GM12878 (cell line): Measurements from ENCODE around the gene CHRDL2. TPM values are rescaled to one million over a fixed set of nuclear protein-coding genes. Genes with fewer than 3 reads are reported as not detected.
A peak's percentile ranks its signal among the peaks of the same experiment; 100 is the strongest.

Experiments used
- ATAC-seq: fragments of 200-7000 bp; cut with Tn5 transposase; 3 replicates; pipeline ENCODE4 v1.9.1; 2020; ENCODE audit warnings: mild to moderate bottlenecking, moderate library complexity
- BruUV-seq: library from RNA; stranded (reverse); fragments of 400-500 nt; replicated peaks from 2 replicates; lab custom pipeline; 2021; lab: Mats Ljungman, UMichigan
- CTCF ChIA-PET: fragments of 300-600 bp; sonication (Branson Sonifier 250); formaldehyde crosslinking; extraction: SDS; loops from one replicate; lab custom pipeline; 2021; ENCODE audit warnings: inconsistent platforms; lab: Yijun Ruan, JAX
- POLR2A ChIA-PET: fragments of 350-600 bp; formaldehyde crosslinking; extraction: SDS; loops from one replicate; lab custom pipeline; 2021; ENCODE audit warnings: inconsistent platforms; lab: Charles Lee
- RAD21 ChIA-PET: fragments of 300-600 bp; sonication (Branson Sonifier 250); formaldehyde crosslinking; loops from one replicate; lab custom pipeline; 2023; ENCODE audit warnings: antibody characterized with exemption; ENCODE audit not compliant: unreplicated experiment; lab: Charles Lee
- SMC1A ChIA-PET: fragments of 300-600 bp; sonication (Branson Sonifier 250); formaldehyde crosslinking; loops from one replicate; lab custom pipeline; 2023; ENCODE audit not compliant: unreplicated experiment, uncharacterized antibody; lab: Charles Lee
- DNase-seq: peaks from one replicate; pipeline ENCODE4 v3.0.0-alpha.2; 2011; ENCODE audit warnings: low read depth, low spot score
- FAIRE-seq: peaks from 3 replicates; lab custom pipeline; 2011; peaks lifted over from hg19 to GRCh38; lab: Jason Lieb, UNC
- H2AFZ ChIP-seq: 2 replicates; pipeline ENCODE4 v1.6.0; 2011; ENCODE audit warnings: low read depth, low read length, control low read depth; ENCODE audit not compliant: control insufficient read depth
- H3K27ac ChIP-seq: 2 replicates; pipeline ENCODE4 v1.5.1; 2011; ENCODE audit warnings: control low read depth; ENCODE audit not compliant: control insufficient read depth, insufficient read depth
- H3K27me3 ChIP-seq, 2 experiments: replicated peaks in 1 of 2; 2 replicates each; pipeline versions ENCODE4 v1.6.0 to v1.6.1; 2011; ENCODE audit warnings: low read length in 1 of 2; ENCODE audit not compliant: control insufficient read depth in 2 of 2, insufficient read depth in 2 of 2
- H3K36me3 ChIP-seq, 2 experiments: 2 replicates each; pipeline ENCODE4 v1.5.1; 2011; ENCODE audit warnings: low read length in 1 of 2; ENCODE audit not compliant: control insufficient read depth in 2 of 2, insufficient read depth in 2 of 2
- H3K4me1 ChIP-seq: 2 replicates; pipeline ENCODE4 v1.6.1; 2011; ENCODE audit warnings: mild to moderate bottlenecking, low read length, moderate library complexity, mixed read lengths; ENCODE audit not compliant: control insufficient read depth, insufficient read depth
- H3K4me2 ChIP-seq: 2 replicates; pipeline ENCODE4 v1.6.0; 2011; ENCODE audit warnings: control low read depth; ENCODE audit not compliant: control insufficient read depth, insufficient read depth
- H3K4me3 ChIP-seq: fragments of 200-600 bp; sonication (generic); 2 replicates; pipeline ENCODE4 v1.5.1; 2016
- H3K79me2 ChIP-seq: 2 replicates; pipeline ENCODE4 v1.6.0; 2011; ENCODE audit warnings: low read length; ENCODE audit not compliant: control insufficient read depth, insufficient read depth
- H3K9ac ChIP-seq: 2 replicates; pipeline ENCODE4 v1.8.0; 2011; ENCODE audit warnings: low read length, control low read depth, mixed read lengths; ENCODE audit not compliant: control insufficient read depth, insufficient read depth
- H3K9me3 ChIP-seq: replicated peaks from 3 replicates; pipeline ENCODE4 v1.5.1; 2011; ENCODE audit warnings: mild to moderate bottlenecking, low read length; ENCODE audit not compliant: control insufficient read depth, insufficient read depth
- H4K20me1 ChIP-seq: 2 replicates; pipeline ENCODE4 v1.6.0; 2011; ENCODE audit not compliant: control insufficient read depth, insufficient read depth
- CBX3 ChIP-seq: fragments of 200-600 bp; sonication (generic); IDR thresholded peaks from 2 replicates; pipeline ENCODE4 v1.6.1; 2016; ENCODE audit warnings: low read depth, borderline replicate concordance
- E2F8 ChIP-seq: fragments of 450-650 bp; IDR thresholded peaks from 2 replicates; pipeline ENCODE4 v1.6.1; 2018; ENCODE audit warnings: mild to moderate bottlenecking, low read depth, moderate library complexity; ENCODE audit not compliant: partially characterized antibody
- EP300 ChIP-seq, 2 experiments: fragments of 150-350 bp in 1 of 2; IDR thresholded peaks; 2 replicates each; pipeline ENCODE4 v1.6.1; 2011 to 2012; ENCODE audit warnings: low read depth in 2 of 2, low read length in 2 of 2, borderline replicate concordance in 1 of 2, improper control_type of control experiment in 1 of 2, inconsistent platforms in 1 of 2; ENCODE audit not compliant: control insufficient read depth in 1 of 2
- HDAC6 ChIP-seq: fragments of 200-600 bp; sonication (generic); IDR thresholded peaks from one replicate; pipeline ENCODE4 v1.8.0; 2017; ENCODE audit warnings: antibody characterized with exemption; ENCODE audit not compliant: unreplicated experiment
- IRF3 ChIP-seq: fragments of 450-650 bp; IDR thresholded peaks from 2 replicates; pipeline ENCODE4 v1.6.1; 2014; ENCODE audit warnings: mild to moderate bottlenecking
- MEF2A ChIP-seq: IDR thresholded peaks from 2 replicates; pipeline ENCODE4 v1.6.1; 2011; ENCODE audit warnings: low read depth, mild to moderate bottlenecking, low read length, moderate library complexity; ENCODE audit not compliant: insufficient read depth
- MTA2 ChIP-seq: fragments of 450-650 bp; IDR thresholded peaks from 2 replicates; pipeline ENCODE4 v1.6.1; 2016; ENCODE audit warnings: low read depth, mild to moderate bottlenecking, moderate library complexity
- MYB ChIP-seq: fragments of 150-350 bp; IDR thresholded peaks from 2 replicates; pipeline ENCODE4 v1.6.1; 2014; ENCODE audit warnings: mild to moderate bottlenecking, low read depth, low read length, borderline replicate concordance
- POLR2A ChIP-seq: IDR thresholded peaks from 2 replicates; pipeline ENCODE4 v1.6.1; 2011; ENCODE audit warnings: low read depth, mild to moderate bottlenecking, low read length
- POLR2AphosphoS5 ChIP-seq: IDR thresholded peaks from 2 replicates; pipeline ENCODE4 v1.6.1; 2011; ENCODE audit warnings: mild to moderate bottlenecking, low read length, inconsistent platforms
- RUNX3 ChIP-seq: IDR thresholded peaks from 2 replicates; pipeline ENCODE4 v1.6.1; 2012; ENCODE audit warnings: low read length, inconsistent platforms
- SMC3 ChIP-seq: IDR thresholded peaks from 2 replicates; pipeline ENCODE4 v1.6.1; 2011; ENCODE audit warnings: low read length, improper control_type of control experiment, borderline replicate concordance
- ZBTB33 ChIP-seq: fragments of 450-650 bp; IDR thresholded peaks from 2 replicates; pipeline ENCODE4 v1.6.1; 2017; ENCODE audit warnings: mild to moderate bottlenecking
- WGBS: methylation state at CpG from one replicate; pipeline ENCODE4 v1.1.6; 2016; ENCODE audit warnings: low lambda C conversion rate; ENCODE audit not compliant: insufficient replicate concordance, insufficient coverage; ENCODE audit errors: missing lambda C conversion rate; 5-methylcytosine and 5-hydroxymethylcytosine counted together
- in situ Hi-C: fragments of 300-500 bp; cut with MboI; formaldehyde crosslinking; loops from 9 replicates; pipeline ENCODE4 v1.14.3; 2018; ENCODE audit warnings: mixed read lengths
- intact Hi-C: fragments of 100-400 bp; cut with micrococcal nuclease; formaldehyde crosslinking; loops from one replicate; pipeline ENCODE4 v1.14.2; 2022; ENCODE audit not compliant: unreplicated experiment
- polyA plus RNA-seq, 11 experiments: library from polyadenylated mRNA; depleted of rRNA in 4 of 11; unstranded in 6 of 11; stranded (reverse) in 5 of 11; fragments of >200 nt; fragmentation: Nextera tagmentation in 4 of 11; fragmentation: Illumina TruSeq in 1 of 11; extraction: Ambion mirVana in 4 of 11; extraction: Trizol in 1 of 11; gene quantifications; 1 replicate in 1 of 11; 2 replicates in 10 of 11; pipeline versions ENCODE4 v1.2.1 to v1.2.3, GENCODE V29; 2011 to 2016; ENCODE audit warnings: inconsistent platforms in 2 of 11, missing spikeins in 2 of 11, low read depth in 1 of 11
- total RNA-seq, 4 experiments: library from RNA; depleted of rRNA in 3 of 4; stranded (reverse); fragments of >200 nt in 3 of 4; fragmentation: Illumina TruSeq in 1 of 4; extraction: Trizol in 1 of 4; gene quantifications; 2 replicates each; pipeline versions ENCODE4 v1.2.1 to v1.2.3, GENCODE V29; 2013 to 2021

Gene CHRDL2
- total and polyA plus RNA-seq, 10 of the 15 experiments (the other 5 are each of a cell fraction or from before 2014, with no cell fraction given) = not detected

DNA sequence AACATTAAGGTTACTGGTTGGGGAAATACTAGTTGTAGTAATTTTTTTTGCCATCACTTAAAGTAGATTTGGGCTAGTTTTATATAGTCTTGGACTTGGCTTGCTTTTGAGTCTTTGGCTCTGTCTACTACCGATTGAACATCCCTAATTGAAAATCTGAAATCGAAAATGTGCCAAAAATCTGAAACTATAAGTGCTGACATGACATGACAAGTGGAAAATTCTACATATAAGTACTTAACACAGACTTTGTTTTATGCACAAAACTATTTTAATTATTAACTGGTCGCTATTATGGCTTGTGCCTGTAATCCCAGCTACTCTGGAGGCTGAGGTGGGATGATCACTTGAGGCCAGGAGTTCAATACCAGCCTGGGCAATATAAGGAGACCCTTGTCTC is 39.9 kb upstream of the CHRDL2 start:
- FAIRE-seq = no peak
- CTCF ChIA-PET = interaction anchor here (0.8 to 1.5 kb wide), 2 partner anchors 10 to 69 kb away, joined by 3 to 4 read pairs; no protein-coding TSS in a partner anchor

More for the DNA sequence above, 39.9 kb upstream of the CHRDL2 start:
- no peaks in the 10 kb centered on the region for H3K36me3 ChIP-seq
- H3K27ac ChIP-seq = no peak overlapping the region
- no peak for ATAC-seq
- no peaks in the 10 kb centered on the region for H3K27me3 ChIP-seq
- no peaks in the 10 kb centered on the region for H3K9me3 ChIP-seq
- intact Hi-C loops = no loop called here
- ChIA-PET RAD21 (no interaction called here), SMC1A (interaction anchor here (2.9 kb wide), 1 partner anchor 11 kb away, joined by 18 read pairs; no protein-coding TSS in a partner anchor)
- no peak overlapping the region for H3K9ac ChIP-seq
- peak overlapping the region; percentile 15; the same call in 1 of the 2 replicates for H3K4me2 ChIP-seq
- H3K79me2 ChIP-seq = peaks cover 24% of the 10 kb centered on the region
- TF ChIP-seq CBX3 = no peak
- no peak for TF ChIP-seq MEF2A
- TF ChIP-seq EP300 (IDR thresholded peaks at IDR 0.05; ENCODE audit: borderline replicate concordance in 1 of 2, control insufficient read depth in 1 of 2, low read depth in 2 of 2, low read length in 2 of 2) = no peak
- no peak for TF ChIP-seq HDAC6
- TF ChIP-seq ZBTB33 = no peak
- no peak for TF ChIP-seq MTA2
- TF ChIP-seq POLR2A = no peak
- TF ChIP-seq E2F8 = no peak
- TF ChIP-seq IRF3 = no peak
- no peak for TF ChIP-seq MYB
- no peak for TF ChIP-seq RUNX3
- no peak for TF ChIP-seq POLR2AphosphoS5
- no peak for TF ChIP-seq SMC3
- TF ChIP-seq, all 136 proteins: peak for 0
- WGBS = 92% methylated on average over 3 of the region's 3 CpGs
- in situ Hi-C loops = no loop called here
- Histone ChIP-seq H4K20me1 (no peaks in the 10 kb centered on the region), H2AFZ (no peak overlapping the region), H3K4me1 (peaks cover 39% of the 10 kb centered on the region), H3K4me3 (no peak overlapping the region)
- POLR2A ChIA-PET = no interaction called here
- no peak for DNase-seq
- BruUV-seq = no TSS peak
